NOMO-1 treated with DMSO at 0.1 percent for 48 hours (cell line): Measurements from ENCODE around the gene VIL1.

Source experiments
- DNase-seq: peaks from one replicate; lab custom pipeline; 2025; ENCODE audit not compliant: unreplicated experiment; lab: John Stamatoyannopoulos, UW

Gene VIL1

DNA sequence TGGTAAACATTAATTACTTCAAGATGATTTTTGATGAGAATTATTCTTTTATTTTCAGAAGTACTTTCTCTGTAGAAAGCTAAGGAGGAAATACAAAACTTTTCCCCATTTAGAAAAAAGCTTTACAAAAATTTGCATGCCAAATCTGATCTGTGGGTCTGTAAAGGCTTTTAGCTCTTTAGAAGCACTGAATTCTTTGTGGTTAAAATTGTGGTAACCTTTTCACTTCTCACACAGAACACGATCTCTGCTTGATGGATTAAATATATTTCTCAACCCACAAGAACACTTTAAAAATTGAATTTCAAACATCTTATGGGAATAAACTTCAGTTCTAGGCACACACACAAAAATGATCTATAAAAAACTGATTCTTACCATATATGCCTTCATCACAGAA lies 63.7 kb downstream of the VIL1 start:
- no peak for DNase-seq

DNA sequence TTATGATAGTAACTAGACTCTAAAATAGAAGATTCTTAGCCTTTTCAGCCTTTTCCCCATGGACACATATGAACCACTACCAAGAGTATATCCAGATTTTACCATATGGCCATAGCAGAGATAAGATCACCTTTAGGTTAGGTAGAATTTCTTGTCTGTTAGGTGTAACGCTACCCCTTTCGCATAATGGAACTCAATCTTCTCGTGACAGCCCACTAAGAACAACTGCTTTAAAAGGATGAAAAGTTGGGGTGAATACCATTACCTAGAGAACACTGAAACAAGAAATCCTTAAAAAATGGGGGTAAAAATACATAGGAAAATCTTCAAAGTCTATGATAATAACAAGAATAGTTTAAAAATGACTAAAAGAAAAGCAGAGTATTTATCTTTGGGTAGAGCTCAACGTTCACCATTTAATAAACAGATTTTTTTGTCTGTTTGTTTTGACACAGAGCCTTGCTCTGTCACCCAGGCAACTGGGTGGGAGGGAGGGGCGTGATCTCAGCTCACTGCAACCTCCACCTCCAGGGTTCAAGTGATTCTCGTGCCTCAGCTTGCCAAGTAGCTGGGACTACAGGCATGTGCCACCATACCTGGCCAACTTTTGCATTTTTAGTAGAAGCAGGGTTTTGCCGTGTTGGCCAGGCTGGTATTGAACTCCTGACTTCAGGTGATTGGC lies 67.2 kb downstream of the VIL1 start:
- DNase-seq, result no peak

DNA sequence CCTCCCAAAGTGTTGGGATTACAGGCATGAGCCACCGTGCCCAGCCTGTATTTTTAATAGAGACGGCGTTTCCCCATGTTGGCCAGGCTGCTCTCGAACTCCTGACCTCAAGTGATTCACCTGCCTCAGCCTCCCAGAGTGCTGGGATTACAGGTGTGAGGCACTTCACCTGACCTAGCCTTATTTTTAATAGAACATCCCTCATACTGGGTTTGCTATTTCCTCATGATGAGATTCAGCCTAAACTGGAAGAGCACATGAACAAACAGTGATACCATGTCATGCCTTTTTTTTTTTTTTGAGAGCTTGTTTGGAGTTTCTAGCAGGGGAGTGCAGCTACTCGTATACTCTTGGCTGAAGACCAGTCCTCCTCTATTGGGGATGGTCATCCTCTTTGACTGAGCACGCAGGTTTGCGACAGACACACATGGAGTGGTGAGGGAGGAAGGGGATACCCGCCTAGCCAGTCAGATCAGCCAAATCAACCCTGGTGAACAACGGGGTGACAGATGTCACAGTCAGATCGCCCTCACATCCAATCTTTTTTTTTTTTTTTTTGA lies 81.7 kb downstream of the VIL1 start:
- no peak for DNase-seq

DNA sequence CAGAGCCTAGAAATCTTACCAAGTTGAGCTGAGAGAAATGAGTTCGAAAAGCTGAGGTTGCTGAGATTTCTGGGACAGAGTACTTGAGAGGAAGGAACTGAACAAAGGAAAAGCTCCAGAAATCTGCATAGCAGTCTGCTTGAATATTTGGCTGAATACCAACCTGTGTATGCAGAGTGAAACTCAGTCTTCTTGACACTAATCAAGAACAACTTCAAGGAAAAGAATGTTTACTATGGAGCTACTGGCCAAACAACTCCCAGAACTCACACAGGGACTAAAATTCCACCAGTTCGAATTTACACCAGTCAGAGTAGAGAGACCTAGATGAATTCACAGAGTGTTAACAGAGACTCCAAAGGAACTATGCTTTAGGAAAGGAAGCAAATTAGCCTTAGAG lies 82.7 kb downstream of the VIL1 start:
- DNase-seq, result no peak
